Fibroblast of peridontal ligament (primary cell): ENCODE measurements around the gene MED15.

Source experiments
- DNase-seq: peaks from one replicate; pipeline ENCODE4 v3.0.0-alpha.2; 2010; ENCODE audit errors: extremely low read depth

The MED15 gene

DNA sequence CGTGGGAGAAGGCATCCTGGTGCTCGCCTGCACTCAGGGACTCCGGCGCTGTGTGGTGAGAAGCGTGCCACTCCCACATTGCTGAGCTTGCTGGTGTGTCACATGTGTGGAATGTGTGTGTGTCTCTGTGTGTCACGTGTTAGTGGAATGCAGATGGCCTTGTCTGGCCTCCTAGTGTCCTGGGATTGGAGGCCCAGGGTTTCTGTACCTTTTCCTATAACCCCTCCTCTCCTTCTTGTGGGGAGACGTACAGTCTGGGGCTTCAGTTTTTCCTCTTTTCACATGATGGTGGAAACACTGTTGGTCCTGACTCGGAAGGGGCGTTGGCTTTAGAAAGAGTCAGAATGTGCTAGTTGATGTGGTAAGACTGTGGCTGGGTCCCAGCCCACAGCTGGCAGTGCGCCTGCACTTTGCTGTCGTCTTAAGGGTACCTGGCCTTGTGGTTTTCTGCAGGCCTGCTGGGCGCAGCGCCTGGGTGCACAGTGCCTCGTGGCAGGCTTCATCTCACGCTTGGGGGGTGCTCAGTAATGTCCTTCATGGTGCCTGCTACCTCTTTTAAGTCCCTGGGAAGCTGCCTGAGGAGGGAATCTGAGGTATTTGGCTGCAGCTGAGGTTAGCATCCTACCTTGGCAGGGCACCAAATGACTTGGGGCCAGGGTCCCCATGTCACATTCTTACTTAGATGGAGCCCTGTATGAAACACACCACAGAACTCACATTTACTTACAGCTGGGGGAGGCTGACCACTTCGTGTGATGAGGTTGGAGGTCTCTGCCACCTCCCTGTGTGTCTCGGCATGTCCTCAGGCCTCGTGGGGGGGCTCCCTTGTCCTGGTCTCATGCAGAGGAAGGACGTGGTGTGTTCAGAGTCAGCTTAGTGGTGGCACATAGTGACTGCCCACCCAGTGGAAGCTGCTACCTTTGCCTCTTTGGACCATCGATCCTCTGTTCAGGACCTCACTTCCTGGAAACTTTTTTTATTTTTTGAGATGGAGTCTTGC lies 61.9 kb downstream of the MED15 start:
- peak; percentile 94 for DNase-seq

DNA sequence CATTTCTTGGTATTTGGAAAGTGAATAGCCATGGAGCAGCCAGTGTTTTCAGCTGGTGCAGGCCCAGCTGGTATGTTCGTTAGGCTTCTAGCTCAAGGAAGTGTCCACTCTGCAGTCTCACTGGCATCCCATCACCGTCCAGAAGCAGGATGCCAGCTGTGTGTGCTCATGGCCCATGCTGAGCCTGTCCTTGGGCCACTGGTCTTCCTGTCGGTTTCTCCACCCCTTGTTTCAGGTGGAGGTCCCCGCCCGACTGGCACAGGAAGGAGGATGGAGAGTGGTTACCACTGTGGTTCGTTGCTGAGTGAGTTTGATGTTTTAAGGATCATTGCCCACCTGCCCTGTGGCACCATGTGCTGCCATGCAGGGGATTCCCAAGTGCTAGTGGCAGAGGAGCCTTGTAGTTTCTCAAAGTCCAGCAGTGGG lies 63.7 kb downstream of the MED15 start:
- DNase-seq, result no peak

GRCh38 chr22:20571531-20572007 lies 64.2 kb downstream of the MED15 start:
- DNase-seq, result no peak

- DNase-seq, result no peak
Observed at GRCh38 chr22:20572132-20572802, 64.9 kb downstream of the MED15 start.

GRCh38 chr22:20573176-20573832 lies 65.9 kb downstream of the MED15 start:
- DNase-seq, result no peak

DNA sequence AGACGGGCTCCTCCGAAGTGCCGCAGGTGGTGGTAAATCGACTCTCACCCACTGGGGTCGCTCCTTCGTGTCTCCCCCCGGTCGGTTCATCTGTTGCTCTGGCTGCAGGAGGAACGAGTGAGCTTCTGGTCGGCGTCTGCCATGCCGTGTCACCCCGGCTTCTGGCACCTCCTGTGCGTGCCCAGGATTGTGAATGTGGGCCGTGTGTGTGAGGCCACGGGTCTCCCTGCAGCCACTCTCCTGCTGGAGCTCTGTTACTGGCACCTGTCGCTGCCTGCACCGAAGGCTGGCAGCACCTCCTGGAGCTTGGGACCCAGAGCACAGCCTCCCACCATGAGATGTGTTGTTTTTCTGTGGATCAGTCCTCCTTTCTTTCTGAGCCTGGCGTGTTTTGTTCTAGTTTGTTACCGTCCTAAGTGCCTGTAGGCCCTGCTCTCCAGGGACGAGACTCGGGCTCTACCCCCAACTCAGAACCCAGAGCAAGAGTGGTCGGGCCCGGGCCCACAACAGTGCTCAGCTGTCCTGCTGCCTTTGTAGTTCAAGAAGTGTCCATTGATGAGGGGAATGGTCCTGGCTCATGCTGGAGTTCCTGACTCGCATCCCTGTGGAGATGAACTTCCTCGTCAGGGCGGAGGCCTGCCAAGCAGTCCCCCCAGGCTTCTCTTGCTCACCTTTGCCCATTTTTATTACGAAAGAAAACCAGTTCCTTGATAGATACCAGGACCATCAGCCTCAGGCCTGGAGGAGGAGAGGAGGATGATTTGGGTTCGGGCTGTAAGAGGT lies 66.6 kb downstream of the MED15 start:
- DNase-seq, result no peak

DNA sequence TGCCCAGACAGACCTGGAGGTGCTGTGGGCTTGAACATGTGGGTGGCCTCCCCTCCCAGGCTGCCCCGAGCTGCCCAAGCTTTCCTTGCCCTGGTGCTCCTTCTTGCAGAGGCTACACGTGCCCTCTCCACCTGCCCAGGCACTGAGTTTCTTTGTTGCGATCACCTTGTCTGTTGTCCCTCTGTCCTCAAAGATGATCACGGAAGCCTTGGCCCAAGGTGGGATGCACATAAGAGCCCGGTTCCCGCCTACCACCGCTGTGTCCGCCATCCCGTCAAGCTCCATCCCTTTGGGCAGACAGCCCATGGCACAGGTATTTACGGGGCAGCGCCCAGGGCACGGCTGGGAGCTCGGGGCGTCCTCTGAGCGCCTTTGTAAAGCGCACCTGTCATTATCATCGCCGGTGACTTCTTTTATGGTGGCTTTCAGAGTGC lies 67.5 kb downstream of the MED15 start:
- no peak for DNase-seq

GRCh38 chr22:20575724-20576444 lies 68.5 kb downstream of the MED15 start:
- DNase-seq, result no peak

DNA sequence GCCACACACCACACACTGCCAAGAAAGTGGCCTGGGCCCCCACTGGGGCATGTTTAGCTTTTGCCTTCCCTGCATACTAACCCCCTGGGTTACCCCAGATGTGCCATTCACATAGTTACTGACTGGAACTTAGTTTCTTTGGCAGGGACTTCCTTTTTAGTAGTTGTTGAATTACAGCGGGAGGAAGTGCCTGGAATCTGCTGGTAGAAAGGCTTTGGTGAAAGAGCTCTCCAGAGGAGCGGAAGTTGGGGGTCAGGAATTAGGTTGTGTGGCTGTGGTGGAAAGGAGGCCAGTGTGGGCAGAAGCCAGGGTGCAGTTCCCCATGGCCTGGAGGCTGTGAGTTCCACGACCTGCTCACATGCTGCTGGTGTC lies 69.0 kb downstream of the MED15 start:
- DNase-seq, result no peak

DNA sequence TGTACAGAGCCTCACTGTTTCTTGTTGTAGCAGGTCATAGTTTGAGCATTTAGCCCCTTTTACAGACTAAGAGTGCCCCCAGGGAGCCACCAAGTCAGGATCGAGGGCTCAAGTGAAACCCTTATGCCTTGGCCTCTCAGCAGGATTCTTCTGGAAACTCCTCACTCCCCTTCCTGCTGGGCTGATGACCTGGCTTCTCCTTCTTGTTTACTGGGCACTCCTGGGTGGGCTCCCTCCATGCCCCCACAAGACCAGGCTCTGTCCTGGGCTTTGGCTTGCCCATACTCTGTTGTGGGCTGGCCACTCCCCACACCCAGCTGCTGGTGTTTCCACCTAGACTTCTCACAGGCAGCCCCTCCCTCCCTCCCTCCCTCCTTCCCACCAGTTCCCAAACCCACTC lies 69.6 kb downstream of the MED15 start:
- DNase-seq, result no peak

DNA sequence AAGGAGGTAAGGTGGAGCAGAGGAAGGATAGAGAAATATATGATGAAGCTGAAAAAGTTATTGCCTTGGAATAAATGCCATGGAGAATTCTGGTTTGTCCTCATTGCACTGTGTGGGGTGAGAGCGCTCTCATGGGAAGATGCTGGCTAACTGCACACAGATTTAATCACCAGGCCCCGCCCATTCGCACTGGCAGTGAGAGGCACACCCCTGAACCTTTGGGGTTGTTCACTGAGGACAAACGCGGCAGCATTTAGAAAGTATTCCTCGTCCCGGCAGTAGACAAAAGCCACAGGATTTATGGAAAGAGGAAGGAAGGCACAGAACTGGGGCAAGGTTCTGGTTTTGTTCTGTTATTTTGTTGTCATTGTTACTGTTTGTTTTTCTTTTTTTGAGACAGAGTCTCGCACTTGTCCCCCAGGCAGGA lies 70.2 kb downstream of the MED15 start:
- DNase-seq, result no peak

- DNase-seq, result no peak
Observed at GRCh38 chr22:20578192-20578591, 70.8 kb downstream of the MED15 start.

GRCh38 chr22:20578707-20579106 lies 71.3 kb downstream of the MED15 start:
- no peak for DNase-seq

GRCh38 chr22:20579273-20580120 lies 72.1 kb downstream of the MED15 start:
- no peak for DNase-seq

DNA sequence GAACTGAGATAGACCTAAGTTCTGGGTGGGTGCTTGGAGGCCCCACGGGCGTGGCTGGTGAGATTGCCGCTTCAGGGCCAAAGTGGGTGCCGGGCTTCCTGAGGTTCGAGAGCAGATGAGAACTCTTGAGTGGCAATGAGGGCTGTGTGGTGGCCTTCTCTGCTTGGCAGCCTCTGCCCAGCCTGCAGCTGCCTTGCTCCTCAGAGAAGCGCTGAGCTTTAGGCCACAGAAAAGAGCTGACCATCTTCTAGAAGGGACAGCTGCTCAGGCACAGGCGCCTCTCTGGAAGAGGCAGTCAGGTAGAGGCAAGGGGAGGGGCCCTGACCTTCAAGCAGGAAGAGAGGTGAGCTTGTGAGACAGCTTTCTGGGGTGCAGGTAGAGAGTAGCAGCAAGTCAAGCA lies 72.8 kb downstream of the MED15 start:
- DNase-seq, result no peak

GRCh38 chr22:20580611-20581502 lies 73.4 kb downstream of the MED15 start:
- DNase-seq, result no peak

DNA sequence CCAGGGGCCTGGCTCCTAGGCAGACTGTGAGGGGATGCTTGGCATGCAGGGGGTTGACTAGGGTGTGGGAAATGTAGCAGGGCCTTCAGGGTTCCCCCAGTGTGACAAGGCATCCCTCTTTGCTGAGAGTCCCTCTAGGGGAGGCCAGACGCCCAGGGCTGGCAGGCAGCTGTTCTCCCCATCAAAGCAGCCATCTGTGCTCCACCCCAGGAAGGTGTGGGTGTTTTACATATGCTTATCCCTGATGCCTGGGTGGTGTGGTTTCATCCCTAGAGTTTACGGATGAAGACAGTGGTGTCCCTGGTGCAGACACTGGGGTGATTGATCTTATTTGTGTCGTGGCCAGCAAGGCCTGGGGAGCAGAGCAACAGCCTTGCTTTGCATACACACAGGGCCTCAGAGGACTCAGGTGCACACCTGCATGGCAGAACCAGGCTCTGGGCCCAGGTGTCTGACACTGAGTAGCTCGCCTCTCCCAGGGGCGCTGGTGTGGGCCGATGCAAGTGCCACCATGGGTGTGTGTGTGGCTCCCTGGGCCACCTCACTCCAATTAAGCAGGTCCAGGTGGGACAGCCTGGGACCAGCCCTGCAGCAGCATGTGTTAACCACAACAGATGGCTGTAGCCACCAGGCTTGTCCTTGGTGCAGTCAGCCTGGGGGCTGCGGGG lies 74.2 kb downstream of the MED15 start:
- DNase-seq, result no peak

- DNase-seq, result no peak
Observed at GRCh38 chr22:20582171-20582511, 74.7 kb downstream of the MED15 start.
